Mesenchymal stem cell (in vitro differentiated cells and primary cell): ENCODE results near the gene ZCWPW1.
A peak's percentile ranks its signal among the peaks of the same experiment; 100 is the strongest.

Experiments used
- DNase-seq: peaks from one replicate; pipeline ENCODE4 v3.0.0-alpha.2; 2013
- H2AFZ ChIP-seq: one replicate; pipeline ENCODE4 v1.6.1; 2013; ENCODE audit warnings: low read depth, mild to moderate bottlenecking, control low read depth, inconsistent platforms, low read length, moderate library complexity
- H2AK5ac ChIP-seq: 2 replicates; pipeline ENCODE4 v1.6.1; 2013; ENCODE audit warnings: low read length, moderate library complexity, mild to moderate bottlenecking, inconsistent platforms; ENCODE audit not compliant: severe bottlenecking
- H2BK120ac ChIP-seq: one replicate; pipeline ENCODE4 v1.6.1; 2013; ENCODE audit warnings: low read depth, mild to moderate bottlenecking, inconsistent platforms, low read length, moderate library complexity
- H2BK12ac ChIP-seq, 2 experiments: one replicate each; pipeline ENCODE4 v1.6.1; 2013; ENCODE audit warnings: inconsistent platforms in 2 of 2, low read length in 2 of 2, mild to moderate bottlenecking in 2 of 2, moderate library complexity in 2 of 2, control low read depth in 1 of 2
- H2BK15ac ChIP-seq: one replicate; pipeline ENCODE4 v1.6.1; 2013; ENCODE audit warnings: mild to moderate bottlenecking, low read depth, inconsistent platforms; ENCODE audit not compliant: poor library complexity, severe bottlenecking
- H2BK5ac ChIP-seq: 2 replicates; pipeline ENCODE4 v1.6.1; 2013; ENCODE audit warnings: low read depth, mild to moderate bottlenecking, low read length, control low read depth, inconsistent platforms; ENCODE audit not compliant: poor library complexity, severe bottlenecking
- H3K14ac ChIP-seq, 2 experiments: one replicate each; pipeline ENCODE4 v1.6.1; 2013; ENCODE audit warnings: inconsistent platforms in 2 of 2, low read length in 2 of 2, control low read depth in 1 of 2, mild to moderate bottlenecking in 1 of 2, moderate library complexity in 1 of 2
- H3K18ac ChIP-seq, 2 experiments: one replicate each; pipeline ENCODE4 v1.6.1; 2013; ENCODE audit warnings: inconsistent platforms in 2 of 2, low read length in 2 of 2, control low read depth in 1 of 2, low read depth in 1 of 2, mild to moderate bottlenecking in 1 of 2
- H3K23ac ChIP-seq, 2 experiments: one replicate each; pipeline ENCODE4 v1.6.1; 2013; ENCODE audit warnings: inconsistent platforms in 2 of 2, low read length in 2 of 2, mild to moderate bottlenecking in 2 of 2, moderate library complexity in 2 of 2, control low read depth in 1 of 2
- H3K27ac ChIP-seq: 2 replicates; pipeline ENCODE4 v1.5.1; 2013; ENCODE audit warnings: mild to moderate bottlenecking, moderate library complexity, low read length, control low read depth, inconsistent platforms; ENCODE audit not compliant: poor library complexity, severe bottlenecking
- H3K27me3 ChIP-seq, 2 experiments: 2 replicates each; pipeline versions ENCODE4 v1.6.1 to v1.7.0; 2013; ENCODE audit warnings: low read length in 2 of 2, mild to moderate bottlenecking in 2 of 2, moderate library complexity in 2 of 2, control low read depth in 1 of 2, inconsistent platforms in 1 of 2; ENCODE audit not compliant: control insufficient read depth in 1 of 2, insufficient read depth in 1 of 2
- H3K36me3 ChIP-seq, 2 experiments: 2 replicates each; pipeline versions ENCODE4 v1.6.1 to v1.7.0; 2013; ENCODE audit warnings: low read length in 2 of 2, control low read depth in 1 of 2, inconsistent platforms in 1 of 2, low read depth in 1 of 2, mild to moderate bottlenecking in 1 of 2; ENCODE audit not compliant: insufficient read depth in 2 of 2, control insufficient read depth in 1 of 2
- H3K4ac ChIP-seq, 2 experiments: one replicate each; pipeline ENCODE4 v1.6.1; 2013; ENCODE audit warnings: inconsistent platforms in 2 of 2, low read length in 2 of 2, mild to moderate bottlenecking in 2 of 2, moderate library complexity in 2 of 2, control low read depth in 1 of 2, low read depth in 1 of 2
- H3K4me1 ChIP-seq: 2 replicates; pipeline ENCODE4 v1.6.1; 2013; ENCODE audit warnings: low read depth, low read length, control low read depth; ENCODE audit not compliant: control insufficient read depth, insufficient read depth
- H3K4me2 ChIP-seq: 2 replicates; pipeline ENCODE4 v1.6.1; 2013; ENCODE audit warnings: low read length, mild to moderate bottlenecking, inconsistent platforms; ENCODE audit not compliant: poor library complexity, severe bottlenecking
- H3K4me3 ChIP-seq, 2 experiments: 2 replicates each; pipeline versions ENCODE4 v1.5.1 to v1.7.0; 2013; ENCODE audit warnings: low read length in 2 of 2, mild to moderate bottlenecking in 2 of 2, control low read depth in 1 of 2, low read depth in 1 of 2; ENCODE audit not compliant: insufficient read depth in 1 of 2
- H3K79me1 ChIP-seq: replicated peaks from 2 replicates; pipeline ENCODE4 v1.6.1; 2013; ENCODE audit warnings: mild to moderate bottlenecking, control low read depth, low read length, inconsistent platforms; ENCODE audit not compliant: poor library complexity, severe bottlenecking
- H3K9ac ChIP-seq: 2 replicates; pipeline ENCODE4 v1.7.0; 2013; ENCODE audit warnings: mild to moderate bottlenecking, low read length, moderate library complexity
- H3K9me3 ChIP-seq: 2 replicates; pipeline ENCODE4 v1.7.0; 2013; ENCODE audit warnings: mild to moderate bottlenecking, low read length; ENCODE audit not compliant: control insufficient read depth
- H4K8ac ChIP-seq: one replicate; pipeline ENCODE4 v1.6.1; 2013; ENCODE audit warnings: inconsistent platforms, mild to moderate bottlenecking, low read length, moderate library complexity
- H4K91ac ChIP-seq: one replicate; pipeline ENCODE4 v1.6.1; 2013; ENCODE audit warnings: mild to moderate bottlenecking, low read length, inconsistent platforms
- WGBS: methylation state at CpG from one replicate; pipeline ENCODE4 v1.1.7; 2013; ENCODE audit warnings: mixed read lengths; 5-methylcytosine and 5-hydroxymethylcytosine counted together

Gene ZCWPW1

DNA sequence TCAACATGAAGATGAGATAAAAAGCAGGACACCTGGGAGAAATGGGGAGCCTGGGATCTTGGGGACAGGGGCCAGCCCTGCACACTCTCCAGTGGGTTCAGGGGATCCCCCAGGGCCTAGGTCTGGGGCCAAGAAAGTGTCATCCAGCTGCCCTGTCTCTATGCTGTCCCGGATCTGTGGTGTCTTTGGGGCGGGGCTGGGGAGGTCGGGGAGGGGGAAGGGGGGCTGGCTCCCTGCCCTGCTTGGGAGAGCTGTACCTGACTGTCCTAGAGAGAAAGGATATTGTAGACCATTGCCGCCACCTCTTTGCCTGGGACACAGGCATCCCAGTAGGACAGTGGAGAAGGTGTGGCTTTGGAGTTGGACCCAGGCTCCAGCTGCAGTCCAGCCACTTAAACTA is 42.5 kb upstream of the ZCWPW1 start:
- WGBS: 87% methylated on average over 4 of the region's 4 CpGs
- peaks cover 25% of the 10 kb centered on the region for H3K4me1 ChIP-seq
- H2AK5ac ChIP-seq: no peak overlapping the region
- H3K27me3 ChIP-seq: no peaks in the 10 kb centered on the region
- H3K18ac ChIP-seq: no peak overlapping the region
- H3K27ac ChIP-seq: no peak overlapping the region
- no peak overlapping the region for H2BK12ac ChIP-seq
- H2BK5ac ChIP-seq: no peak overlapping the region
- no peak overlapping the region for H3K4me3 ChIP-seq
- peaks cover 60 to 76% of the 10 kb centered on the region in 2 experiments for H3K36me3 ChIP-seq
- H3K4ac ChIP-seq: no peak overlapping the region
- no peak overlapping the region for H3K14ac ChIP-seq
- no peak overlapping the region for H2AFZ ChIP-seq
- H2BK120ac ChIP-seq: no peak overlapping the region
- no peak for DNase-seq
- no peak overlapping the region for H3K9ac ChIP-seq
- peak overlapping the region; percentile 15 for H2BK15ac ChIP-seq
- H4K8ac ChIP-seq: no peak overlapping the region
- H3K4me2 ChIP-seq: no peak overlapping the region
- no peak overlapping the region for H4K91ac ChIP-seq
- peaks cover 51% of the 10 kb centered on the region for H3K79me1 ChIP-seq
- H3K23ac ChIP-seq: no peak overlapping the region
- H3K9me3 ChIP-seq: no peaks in the 10 kb centered on the region

- Histone ChIP-seq H4K8ac (peak overlapping the region; percentile 5), H2BK120ac (no peak overlapping the region), H3K27me3 (no peaks in the 10 kb centered on the region), H2BK12ac (no peak overlapping the region), H3K4me1 (peaks cover 26% of the 10 kb centered on the region), H3K9me3 (no peaks in the 10 kb centered on the region), H3K4ac (no peak overlapping the region), H2AK5ac (no peak overlapping the region), H2AFZ (no peak overlapping the region), H3K4me3 (no peak overlapping the region), H3K9ac (no peak overlapping the region), H3K27ac (no peak overlapping the region), H2BK15ac (no peak overlapping the region), H4K91ac (peak overlapping the region; percentile 43), H3K18ac (no peak overlapping the region), H2BK5ac (no peak overlapping the region), H3K14ac (no peak overlapping the region), H3K79me1 (peaks cover 43% of the 10 kb centered on the region), H3K23ac (no peak overlapping the region), H3K36me3 (peaks cover 58 to 71% of the 10 kb centered on the region in 2 experiments), H3K4me2 (no peak overlapping the region)
- WGBS: 36% methylated on average over 11 of the region's 13 CpGs
- peak; percentile 71 for DNase-seq
Observed at GRCh38 chr7:100469227-100470044, 40.9 kb upstream of the ZCWPW1 start.

DNA sequence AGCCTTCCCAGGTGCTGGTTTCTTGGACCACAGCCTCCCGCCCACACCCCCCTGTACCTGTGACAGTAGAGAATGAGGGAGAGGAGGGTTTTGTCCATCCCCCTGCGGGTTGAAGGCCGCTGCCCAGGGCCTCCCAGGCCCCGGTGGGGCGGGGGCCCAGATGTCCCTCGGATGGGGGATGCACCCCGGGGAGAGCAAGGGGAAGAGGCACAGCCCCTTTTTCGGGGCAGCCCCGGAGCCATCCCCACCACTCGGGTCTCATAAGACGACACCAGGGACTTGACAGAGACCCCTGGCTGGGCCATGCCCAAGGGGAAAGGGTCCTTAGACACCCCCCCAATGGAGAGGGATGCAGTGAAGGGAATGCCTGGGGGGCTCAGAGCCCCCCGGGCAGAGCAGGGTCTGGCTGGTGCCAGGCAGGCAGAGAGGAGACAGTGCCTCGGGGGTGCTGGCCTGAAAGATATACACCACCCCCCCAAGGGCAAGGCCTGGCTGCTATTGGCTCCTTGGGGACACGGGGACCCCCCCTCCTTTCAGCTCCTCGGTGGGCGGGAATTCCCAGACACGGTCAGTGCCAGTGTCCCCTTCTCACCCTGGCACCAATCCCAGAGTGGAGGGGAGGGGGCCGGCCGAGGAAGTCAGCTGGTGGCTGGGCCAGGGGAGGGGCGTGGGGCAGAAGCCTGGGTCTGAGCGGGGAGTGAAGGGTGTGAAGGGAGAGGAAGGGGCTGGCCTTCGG is 39.3 kb upstream of the ZCWPW1 start:
- H3K4me2 ChIP-seq: no peak overlapping the region
- no peak overlapping the region for H2AFZ ChIP-seq
- H3K4me3 ChIP-seq: no peak overlapping the region
- H3K23ac ChIP-seq: no peak overlapping the region
- H3K27ac ChIP-seq: no peak overlapping the region
- WGBS: 98% methylated on average over 20 of the region's 22 CpGs
- no peak overlapping the region for H3K4ac ChIP-seq
- H3K4me1 ChIP-seq: peaks cover 27% of the 10 kb centered on the region
- no peak overlapping the region for H2AK5ac ChIP-seq
- H3K9me3 ChIP-seq: no peaks in the 10 kb centered on the region
- H3K79me1 ChIP-seq: peaks cover 33% of the 10 kb centered on the region
- no peak overlapping the region for H2BK12ac ChIP-seq
- H4K8ac ChIP-seq: no peak overlapping the region
- H3K9ac ChIP-seq: no peak overlapping the region
- no peak overlapping the region for H4K91ac ChIP-seq
- no peak for DNase-seq
- no peak overlapping the region for H2BK5ac ChIP-seq
- no peak overlapping the region for H3K18ac ChIP-seq
- no peak overlapping the region for H3K14ac ChIP-seq
- H2BK15ac ChIP-seq: no peak overlapping the region
- H3K27me3 ChIP-seq: no peaks in the 10 kb centered on the region
- no peak overlapping the region for H2BK120ac ChIP-seq
- peaks cover 45 to 61% of the 10 kb centered on the region in 2 experiments for H3K36me3 ChIP-seq
